Psoas muscle (tissue), 8 donors: ENCODE data around the gene TEAD1. TPM values are rescaled to one million over a fixed set of nuclear protein-coding genes. Genes with fewer than 3 reads are reported as not detected.

Experiments
- ATAC-seq, 4 donors: fragments of 200-7000 bp; cut with Tn5 transposase; one replicate each; pipeline ENCODE4 v1.9.1; 2020; ENCODE audit warnings: moderate library complexity in 3 of 4, mild to moderate bottlenecking in 2 of 4
- DNase-seq, 2 donors: peaks; one replicate each; pipeline ENCODE4 v3.0.0-alpha.2; 2020
- H3K27ac ChIP-seq: fragments of 200-600 bp; one replicate; pipeline ENCODE4 v1.8.0; 2022
- H3K27me3 ChIP-seq, 3 donors: fragments of 200-600 bp in 1 of 3; one replicate each; pipeline versions ENCODE4 v1.6.1 to v1.8.0; 2013 to 2022; ENCODE audit warnings: low read length in 2 of 3, mild to moderate bottlenecking in 2 of 3, moderate library complexity in 1 of 3; ENCODE audit not compliant: insufficient read depth in 3 of 3
- H3K36me3 ChIP-seq, 2 donors: fragments of 200-600 bp in 1 of 2; one replicate each; pipeline versions ENCODE4 v1.6.1 to v1.8.0; 2013 to 2022; ENCODE audit warnings: low read depth in 1 of 2, mild to moderate bottlenecking in 1 of 2, moderate library complexity in 1 of 2; ENCODE audit not compliant: insufficient read depth in 1 of 2
- H3K4me1 ChIP-seq: fragments of 200-600 bp; one replicate; pipeline ENCODE4 v1.8.0; 2022
- H3K4me3 ChIP-seq: fragments of 200-600 bp; one replicate; pipeline ENCODE4 v1.8.0; 2022; ENCODE audit warnings: mild to moderate bottlenecking
- H3K9me3 ChIP-seq: fragments of 200-600 bp; one replicate; pipeline ENCODE4 v1.8.0; 2022
- WGBS, 3 donors: extraction: QIAGEN DNeasy Blood & Tissue Kit; methylation state at CpG; one replicate each; pipeline versions ENCODE4 v1.1.6 to v1.1.7; 2013; 5-methylcytosine and 5-hydroxymethylcytosine counted together
- intact Hi-C, 2 donors: fragments of 100-400 bp; cut with DNase I; formaldehyde crosslinking; loops; one replicate each; pipeline versions ENCODE4 v1.11.0 to v1.14.2; 2022
- polyA plus RNA-seq, 3 donors: library from polyadenylated mRNA; stranded (reverse); fragments of 200-250 nt; gene quantifications; one replicate each; pipeline ENCODE4 v1.2.3, GENCODE V29; 2013
- total RNA-seq, 4 donors: library from RNA; stranded (reverse); fragmentation: NEBNext Ultra II Directional in 2 of 4; extraction: Animal tissue kit (Norgen Biotek cat#: 25700) in 2 of 4; gene quantifications; one replicate each; pipeline versions ENCODE4 v1.2.1 to v1.2.4, GENCODE V29; 2021 to 2023
- TF ChIP-seq, protein P1 (sequence below): fragments of 200-600 bp; IDR thresholded peaks from one replicate; pipeline ENCODE4 v1.8.0; 2022; ENCODE audit warnings: antibody characterized with exemption
- donor health status: healthy with polysubstance abuse.
- donor health status: DM: no; HTN: no; CAD: no; lungs with moderate emphysema.
- donor health status: Bipolar disorder and iron deficiency.
- donor health status: healthy.
- donor health status: DM: yes; HTN: yes; CAD: no.
- donor health status: DM: no; HTN: no; CAD: no.
- donor health status: DM: no; HTN: no; CAD: no.
- donor health status: DM: yes; HTN: yes; CAD: no.

Gene TEAD1
- total and polyA plus RNA-seq, 7 donors = 11.3 to 178 (median 112) TPM

DNA sequence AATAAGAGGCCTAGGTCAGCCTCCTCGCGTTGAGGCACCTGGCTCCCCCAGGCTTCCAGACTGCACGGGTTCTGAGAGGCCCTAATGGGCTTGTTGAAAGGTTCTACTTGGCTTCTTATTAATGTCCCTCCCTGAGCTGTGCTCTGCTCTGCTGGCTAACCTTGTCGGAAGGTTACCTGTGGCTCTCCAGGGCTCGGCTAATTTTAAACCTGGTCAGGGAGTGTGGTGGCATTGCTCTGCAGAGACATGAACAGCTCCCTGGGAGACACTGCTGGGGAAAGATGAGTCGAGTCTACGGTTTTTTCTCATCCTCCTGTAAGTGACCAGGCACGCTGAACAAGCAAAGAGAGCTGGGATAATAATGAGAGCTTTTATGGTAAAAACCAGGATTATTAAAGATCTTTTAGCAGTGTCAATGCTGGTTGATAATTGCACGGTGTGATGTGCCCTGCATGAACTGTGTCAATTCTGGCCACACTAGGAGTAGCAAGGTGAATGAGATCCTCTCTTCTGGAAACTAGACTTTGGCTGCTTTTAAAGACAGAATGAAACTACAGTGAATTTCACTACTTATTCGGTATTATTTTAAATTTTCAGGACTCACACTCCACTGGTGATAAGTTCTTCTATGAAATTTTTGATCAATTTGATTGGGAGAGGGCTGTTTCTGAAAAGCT lies 70.7 kb downstream of the TEAD1 start:
- DNase-seq (peak; percentile 36 to 80), ATAC-seq (peak; percentile 86 to 94 (median 90))
- TF ChIP-seq, protein P1, sequence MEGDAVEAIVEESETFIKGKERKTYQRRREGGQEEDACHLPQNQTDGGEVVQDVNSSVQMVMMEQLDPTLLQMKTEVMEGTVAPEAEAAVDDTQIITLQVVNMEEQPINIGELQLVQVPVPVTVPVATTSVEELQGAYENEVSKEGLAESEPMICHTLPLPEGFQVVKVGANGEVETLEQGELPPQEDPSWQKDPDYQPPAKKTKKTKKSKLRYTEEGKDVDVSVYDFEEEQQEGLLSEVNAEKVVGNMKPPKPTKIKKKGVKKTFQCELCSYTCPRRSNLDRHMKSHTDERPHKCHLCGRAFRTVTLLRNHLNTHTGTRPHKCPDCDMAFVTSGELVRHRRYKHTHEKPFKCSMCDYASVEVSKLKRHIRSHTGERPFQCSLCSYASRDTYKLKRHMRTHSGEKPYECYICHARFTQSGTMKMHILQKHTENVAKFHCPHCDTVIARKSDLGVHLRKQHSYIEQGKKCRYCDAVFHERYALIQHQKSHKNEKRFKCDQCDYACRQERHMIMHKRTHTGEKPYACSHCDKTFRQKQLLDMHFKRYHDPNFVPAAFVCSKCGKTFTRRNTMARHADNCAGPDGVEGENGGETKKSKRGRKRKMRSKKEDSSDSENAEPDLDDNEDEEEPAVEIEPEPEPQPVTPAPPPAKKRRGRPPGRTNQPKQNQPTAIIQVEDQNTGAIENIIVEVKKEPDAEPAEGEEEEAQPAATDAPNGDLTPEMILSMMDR = no peak
- 30 to 34% (median 31%) methylated on average over 10 of the region's 10 CpGs for WGBS, 3 donors
- Histone ChIP-seq H3K27ac (peak overlapping the region; percentile 81), H3K9me3 (no peaks in the 10 kb centered on the region), H3K4me3 (peak overlapping the region; percentile 56), H3K4me1 (peaks cover 79% of the 10 kb centered on the region), H3K27me3 (no peaks in the 10 kb centered on the region), H3K36me3 (no peaks in the 10 kb centered on the region)
- intact Hi-C loops = loop anchor here (2.0 to 10.0 kb wide), 6 partner anchors 38 to 150 kb away; no protein-coding TSS in a partner anchor

DNA sequence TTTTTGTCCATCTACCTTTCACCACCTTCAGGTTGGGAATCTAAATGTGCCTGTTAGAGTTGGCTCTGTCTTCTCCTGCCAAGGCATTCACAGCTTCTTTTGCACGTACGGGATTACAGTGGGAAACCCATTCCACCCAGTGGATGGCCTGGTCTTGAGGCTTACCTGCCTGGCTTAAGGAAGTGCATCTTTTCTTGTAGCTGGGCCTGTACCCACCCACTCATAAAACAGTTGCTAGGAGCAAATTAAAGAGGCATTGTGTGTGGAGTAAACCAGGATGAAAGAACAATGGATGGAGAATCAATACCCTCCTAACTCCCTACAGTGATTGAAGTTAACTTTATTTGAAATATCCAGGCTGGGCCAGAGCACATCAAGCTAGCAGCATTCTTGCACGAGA lies 71.6 kb downstream of the TEAD1 start:
- 19 to 50% (median 28%) methylated on average over 3 of the region's 3 CpGs for WGBS, 3 donors
- peaks cover 87% of the 10 kb centered on the region for H3K4me1 ChIP-seq
- DNase-seq (no peak), ATAC-seq (peak in 2 of 4 donors; percentile 26 to 39)
- no peaks in the 10 kb centered on the region for H3K27me3 ChIP-seq
- peak overlapping the region; percentile 81 for H3K27ac ChIP-seq
- no peaks in the 10 kb centered on the region for H3K36me3 ChIP-seq
- no peaks in the 10 kb centered on the region for H3K9me3 ChIP-seq
- H3K4me3 ChIP-seq = peak overlapping the region; percentile 56
- TF ChIP-seq, protein P1 = no peak
- intact Hi-C loops = loop anchor here (2.0 to 10.0 kb wide), 5 partner anchors 42 to 149 kb away; no protein-coding TSS in a partner anchor

DNA sequence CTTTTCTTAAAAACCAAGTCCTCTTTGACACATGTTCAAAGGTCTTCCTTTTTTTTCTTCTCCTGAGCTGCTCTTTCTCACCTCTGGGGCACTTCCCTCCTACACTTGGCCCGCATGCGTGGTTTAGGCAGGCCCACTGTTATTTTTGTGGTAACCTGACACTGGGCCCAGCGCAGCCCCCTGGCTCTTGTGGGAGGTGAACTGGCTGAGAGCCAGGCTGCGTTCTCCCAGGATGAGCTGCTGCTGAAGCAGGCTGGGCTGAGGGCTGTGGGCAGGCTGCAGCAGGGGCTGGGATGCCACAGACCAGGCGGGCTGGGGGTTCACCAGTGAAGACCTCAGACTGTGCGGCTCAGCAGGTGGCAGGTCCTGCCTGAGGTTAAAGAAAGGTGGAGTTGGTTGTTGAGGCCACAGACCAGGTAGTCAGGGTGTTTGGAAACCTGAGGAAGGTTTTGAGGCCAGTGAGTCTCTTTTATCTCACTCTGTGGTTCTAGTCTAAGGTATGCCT lies 72.4 kb downstream of the TEAD1 start:
- TF ChIP-seq, protein P1 = peak; percentile 25
- peak; percentile 60 to 93 for DNase-seq
- Histone ChIP-seq H3K4me1 (peaks cover 88% of the 10 kb centered on the region), H3K4me3 (peak overlapping the region; percentile 56), H3K36me3 (no peaks in the 10 kb centered on the region), H3K9me3 (no peaks in the 10 kb centered on the region), H3K27ac (peak overlapping the region; percentile 81), H3K27me3 (no peaks in the 10 kb centered on the region)
- peak; percentile 74 to 82 (median 76) for ATAC-seq
- intact Hi-C loops = loop anchor here (5.0 to 10.0 kb wide), 4 partner anchors 41 to 148 kb away; no protein-coding TSS in a partner anchor
- 20 to 35% (median 26%) methylated on average over 6 of the region's 6 CpGs for WGBS, 3 donors

DNA sequence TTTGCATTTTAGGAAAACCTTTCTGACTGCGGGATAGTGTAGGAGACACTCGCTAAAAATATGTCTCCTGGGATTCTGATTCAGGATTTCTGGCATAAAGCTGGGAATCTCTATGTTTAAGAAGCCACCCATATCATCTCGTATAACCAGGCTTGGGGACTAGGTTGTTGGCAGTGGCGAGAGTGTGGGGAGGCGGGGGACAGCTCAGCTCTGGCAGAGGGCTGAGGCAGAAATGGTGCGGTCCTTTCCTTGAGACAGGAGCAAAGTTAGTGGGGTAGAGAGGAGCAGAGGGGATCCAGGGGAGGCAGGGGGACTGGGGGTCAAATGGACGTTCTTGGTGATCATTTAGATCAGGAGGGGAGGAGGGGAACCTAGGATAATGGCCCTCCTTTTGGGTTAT lies 74.3 kb downstream of the TEAD1 start:
- H3K9me3 ChIP-seq = no peaks in the 10 kb centered on the region
- H3K27ac ChIP-seq = peak overlapping the region; percentile 18
- DNase-seq (no peak), ATAC-seq (no peak)
- WGBS, 3 donors = 72 to 88% (median 73%) methylated on average over 7 of the region's 7 CpGs
- no peak overlapping the region for H3K4me3 ChIP-seq
- intact Hi-C loops = loop anchor here (5.0 to 10.0 kb wide), 4 partner anchors 39 to 146 kb away; no protein-coding TSS in a partner anchor
- no peaks in the 10 kb centered on the region for H3K27me3 ChIP-seq
- TF ChIP-seq, protein P1 = no peak
- no peaks in the 10 kb centered on the region for H3K36me3 ChIP-seq
- H3K4me1 ChIP-seq = peaks cover 86% of the 10 kb centered on the region
